Measurements from ENCODE around the gene IGSF11.
"Not testable (repeated sequence)": the region's sequence is repeated elsewhere in the genome, so short reads cannot be mapped to it uniquely, and the experiment has no call there.

Gene IGSF11

DNA sequence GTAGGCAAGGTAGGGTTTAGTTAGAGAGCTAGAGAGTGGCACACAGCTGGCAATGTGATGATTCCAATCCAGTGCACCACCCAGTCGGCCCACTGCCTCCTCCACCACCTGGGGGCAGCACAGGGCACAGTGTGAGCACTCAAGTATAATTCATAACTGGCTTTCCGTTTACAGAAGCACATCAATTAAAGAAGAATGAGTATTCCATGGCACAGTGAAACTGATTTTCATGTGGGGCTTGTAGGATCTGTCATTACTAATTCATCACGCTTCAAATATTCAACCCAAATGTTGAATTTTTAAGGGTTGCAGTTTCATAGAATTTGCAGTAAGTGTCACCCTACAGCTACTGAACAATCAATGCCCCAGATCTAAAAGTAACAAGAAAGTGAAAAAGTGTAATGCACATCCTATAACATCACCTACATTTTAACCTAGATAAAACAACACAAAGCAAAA, 149.9 kb downstream of the IGSF11 start:
- no peak for DNase-seq (ENCODE audit: low read depth, low spot score)

GRCh38 chr3:118882353-118882947, 152.2 kb downstream of the IGSF11 start:
- peak; percentile 30 for DNase-seq (ENCODE audit: low read depth, low spot score)

DNA sequence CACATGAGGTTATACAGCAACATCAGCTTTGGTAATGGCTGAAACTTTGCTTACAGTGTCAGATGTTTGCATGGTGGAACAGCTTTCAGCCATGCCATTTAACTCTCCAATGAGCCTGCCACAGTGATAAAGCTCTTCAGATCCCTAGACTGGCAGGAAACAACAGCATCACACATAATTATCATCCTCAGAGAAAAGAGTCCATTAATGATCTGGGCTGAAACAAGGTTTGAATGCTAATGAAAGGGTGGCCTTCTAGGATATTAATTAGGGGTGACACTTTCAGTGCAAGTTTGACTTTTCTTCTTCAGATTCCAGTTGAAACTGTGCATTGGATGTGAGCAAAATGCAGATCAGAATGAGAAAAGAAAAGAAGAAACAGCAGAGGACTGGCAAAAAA, 166.6 kb downstream of the IGSF11 start:
- DNase-seq (ENCODE audit: low read depth, low spot score) = no peak

DNA sequence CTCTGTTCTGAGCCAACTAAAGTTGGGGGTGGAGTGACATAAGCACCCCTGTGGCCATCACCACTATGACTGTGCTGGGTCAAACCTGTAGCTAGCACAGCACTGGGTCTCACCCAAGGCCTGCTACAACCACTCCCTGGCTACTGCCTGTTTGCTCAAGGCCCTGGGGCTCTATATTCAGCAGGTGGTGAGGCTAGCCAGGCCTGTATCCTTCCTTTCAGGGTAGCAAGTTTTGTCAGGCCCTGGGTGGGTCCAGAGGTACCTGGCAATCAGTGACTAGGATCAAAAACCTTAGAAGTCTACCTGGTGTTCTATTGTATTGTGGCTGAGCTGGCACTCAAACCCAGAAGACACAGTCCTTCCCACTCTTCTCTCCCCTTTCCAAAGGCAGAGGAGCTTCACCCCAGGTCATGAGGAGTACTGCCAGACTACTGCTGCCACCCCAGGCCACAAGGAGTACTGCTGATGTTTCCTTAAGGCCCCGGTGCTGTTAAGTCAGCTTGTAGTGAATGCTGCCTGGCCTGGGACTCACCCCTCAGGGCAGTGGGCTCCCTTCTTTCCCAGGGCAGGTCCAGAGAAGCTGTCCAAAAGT, 170.8 kb downstream of the IGSF11 start:
- DNase-seq (ENCODE audit: low read depth, low spot score) = no peak

- DNase-seq (ENCODE audit: low read depth, low spot score) = no peak
Observed at GRCh38 chr3:118859950-118860349, 174.7 kb downstream of the IGSF11 start.

DNA sequence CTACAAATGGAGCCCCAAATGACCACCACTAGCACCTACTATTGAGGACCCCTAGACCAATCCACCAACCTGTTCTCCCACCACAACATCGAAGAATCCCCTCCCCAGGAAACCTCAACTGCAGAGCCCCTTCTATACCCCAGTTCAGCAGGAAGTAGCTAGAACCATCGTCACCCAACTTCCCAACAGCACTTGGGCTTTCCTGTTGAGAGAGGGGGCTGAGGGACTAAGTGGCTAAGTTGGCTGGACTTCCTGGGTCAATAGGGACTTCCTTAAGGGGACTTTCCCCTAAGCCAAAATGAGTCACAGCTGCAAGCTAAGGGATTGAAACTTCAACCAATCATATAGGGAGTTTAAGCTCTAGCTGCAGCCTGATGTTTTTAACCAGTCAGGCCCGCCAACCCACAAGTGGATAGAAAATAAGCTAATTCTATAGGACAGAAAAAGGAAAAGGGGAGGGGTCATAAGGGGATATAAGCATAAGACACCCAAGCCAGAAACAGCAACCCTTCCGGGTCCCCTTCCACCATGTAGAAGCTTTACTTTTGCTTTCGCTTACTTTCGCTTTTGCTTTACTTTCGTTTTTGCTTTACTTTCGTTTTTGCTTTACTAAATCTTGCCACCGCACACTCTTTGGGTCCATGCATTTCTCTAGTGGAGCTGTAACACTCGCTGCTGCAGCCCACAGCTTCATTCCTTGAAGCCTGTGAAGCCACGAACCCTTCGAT, 183.0 kb downstream of the IGSF11 start:
- DNase-seq (ENCODE audit: low read depth, low spot score) = not testable (repeated sequence)

DNA sequence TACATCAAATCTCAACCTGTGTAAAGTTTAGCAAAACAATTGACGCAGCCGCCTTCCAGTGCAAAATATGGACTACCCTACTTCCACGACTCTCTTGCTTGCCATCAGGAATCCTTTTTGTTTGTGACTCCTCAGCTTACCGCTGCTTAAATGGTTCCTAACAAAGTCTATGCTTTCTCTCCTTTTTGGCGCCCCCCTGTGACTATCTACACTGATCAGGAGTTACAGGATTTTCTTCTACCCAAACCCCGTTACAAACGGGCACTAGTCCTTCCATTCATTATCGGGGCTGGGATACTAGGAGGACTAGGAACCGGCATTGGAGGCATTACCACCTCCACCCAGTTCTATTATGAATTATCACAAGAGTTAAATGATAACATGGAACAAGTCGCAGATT, 184.0 kb downstream of the IGSF11 start:
- DNase-seq (ENCODE audit: low read depth, low spot score) = no peak

Measured in iPS DF 19.7 (cell line).